HEK293 (cell line): ENCODE measurements around the gene ZNF23.

Experiments used
- CTCF ChIA-PET: fragments of 350-600 bp; formaldehyde crosslinking; extraction: SDS; loops from one replicate; lab custom pipeline; 2021; ENCODE audit warnings: antibody characterized with exemption; lab: Yijun Ruan, JAX
- POLR2A ChIA-PET: fragments of 300-600 bp; formaldehyde crosslinking; extraction: SDS; loops from one replicate; lab custom pipeline; 2020; ENCODE audit warnings: antibody characterized with exemption, inconsistent platforms; lab: Yijun Ruan, JAX
- H3K27ac ChIP-seq: fragments of 200-500 bp; sonication (Bioruptor generic); 2 replicates; pipeline ENCODE4 v1.5.1; 2014; ENCODE audit warnings: low read depth, low read length, control low read depth, inconsistent platforms; ENCODE audit errors: extremely low read depth
- H3K36me3 ChIP-seq, 2 experiments: fragments of 200-500 bp in 1 of 2; sonication (Bioruptor generic) in 1 of 2; 1 replicate in 1 of 2; 2 replicates in 1 of 2; pipeline ENCODE4 v1.5.1; 2014 to 2017; ENCODE audit warnings: inconsistent platforms in 2 of 2, low read length in 2 of 2; ENCODE audit not compliant: control insufficient read depth in 2 of 2, insufficient read depth in 1 of 2
- H3K4me1 ChIP-seq: fragments of 200-500 bp; sonication (Bioruptor generic); 2 replicates; pipeline ENCODE4 v1.5.1; 2014; ENCODE audit warnings: mild to moderate bottlenecking, low read length, inconsistent platforms; ENCODE audit not compliant: control insufficient read depth, insufficient read depth
- H3K4me3 ChIP-seq: 2 replicates; pipeline ENCODE4 v1.5.1; 2011; ENCODE audit warnings: low read depth, mild to moderate bottlenecking, control low read depth, low read length, moderate library complexity
- H3K9me3 ChIP-seq: fragments of 200-500 bp; sonication (Bioruptor generic); 2 replicates; pipeline ENCODE4 v1.5.1; 2014; ENCODE audit warnings: low read depth, low read length, inconsistent platforms; ENCODE audit not compliant: control insufficient read depth, insufficient read depth
- MYNN ChIP-seq: fragments of 450-650 bp; formaldehyde crosslinking; IDR thresholded peaks from 2 replicates; pipeline ENCODE4 v1.5.1; 2016; ENCODE audit warnings: missing biosample characterization, missing genetic modification characterization, borderline replicate concordance
- MZF1 ChIP-seq: fragments of 450-650 bp; formaldehyde crosslinking; IDR thresholded peaks from 2 replicates; pipeline ENCODE4 v1.5.1; 2017; ENCODE audit warnings: missing biosample characterization, missing genetic modification characterization, borderline replicate concordance
- OVOL3 ChIP-seq: fragments of 450-650 bp; formaldehyde crosslinking; IDR thresholded peaks from 2 replicates; pipeline ENCODE4 v1.5.1; 2016; ENCODE audit warnings: missing biosample characterization, missing genetic modification characterization
- PBX3 ChIP-seq: sonication (generic); formaldehyde crosslinking; IDR thresholded peaks from 2 replicates; pipeline ENCODE4 v1.8.1; 2022; ENCODE audit warnings: mild to moderate bottlenecking, moderate library complexity, missing genetic modification reagents
- PRDM10 ChIP-seq: fragments of 450-650 bp; formaldehyde crosslinking; IDR thresholded peaks from 2 replicates; pipeline ENCODE4 v1.5.1; 2016; ENCODE audit warnings: missing biosample characterization, missing genetic modification characterization
- TRIM28 ChIP-seq: IDR thresholded peaks from 2 replicates; pipeline ENCODE4 v1.6.1; 2011; ENCODE audit warnings: low read length, control low read depth, borderline replicate concordance
- WT1 ChIP-seq: fragments of 450-650 bp; formaldehyde crosslinking; IDR thresholded peaks from 2 replicates; pipeline ENCODE4 v1.5.1; 2016; ENCODE audit warnings: missing biosample characterization, missing genetic modification characterization
- YY1 ChIP-seq: fragments of 450-650 bp; formaldehyde crosslinking; IDR thresholded peaks from 2 replicates; pipeline ENCODE4 v1.5.1; 2018; ENCODE audit warnings: missing biosample characterization, missing genetic modification characterization
- YY2 ChIP-seq: fragments of 450-650 bp; formaldehyde crosslinking; IDR thresholded peaks from 2 replicates; pipeline ENCODE4 v1.5.1; 2016; ENCODE audit warnings: missing biosample characterization, missing genetic modification characterization
- ZBTB20 ChIP-seq: fragments of 450-650 bp; formaldehyde crosslinking; IDR thresholded peaks from 2 replicates; pipeline ENCODE4 v1.5.1; 2016; ENCODE audit warnings: missing biosample characterization, missing genetic modification characterization
- ZFP69B ChIP-seq: fragments of 450-650 bp; formaldehyde crosslinking; IDR thresholded peaks from 2 replicates; pipeline ENCODE4 v1.5.1; 2016; ENCODE audit warnings: missing biosample characterization, missing genetic modification characterization
- ZNF112 ChIP-seq: fragments of 450-650 bp; formaldehyde crosslinking; IDR thresholded peaks from 2 replicates; pipeline ENCODE4 v1.5.0; 2017; ENCODE audit warnings: missing biosample characterization, missing genetic modification characterization
- ZNF148 ChIP-seq: fragments of 450-650 bp; formaldehyde crosslinking; IDR thresholded peaks from 2 replicates; pipeline ENCODE4 v1.5.0; 2017; ENCODE audit warnings: missing biosample characterization, missing genetic modification characterization, borderline replicate concordance
- ZNF184 ChIP-seq: fragments of 450-650 bp; IDR thresholded peaks from 2 replicates; pipeline ENCODE4 v1.5.1; 2018; ENCODE audit warnings: missing biosample characterization, mild to moderate bottlenecking, missing genetic modification characterization
- ZNF26 ChIP-seq: fragments of 450-650 bp; formaldehyde crosslinking; IDR thresholded peaks from 2 replicates; pipeline ENCODE4 v1.5.1; 2016; ENCODE audit warnings: missing biosample characterization, missing genetic modification characterization
- ZNF426 ChIP-seq: fragments of 450-650 bp; formaldehyde crosslinking; IDR thresholded peaks from 2 replicates; pipeline ENCODE4 v1.5.1; 2017; ENCODE audit warnings: missing biosample characterization, missing genetic modification characterization, mild to moderate bottlenecking, inconsistent platforms, moderate library complexity
- ZNF521 ChIP-seq: fragments of 450-650 bp; formaldehyde crosslinking; IDR thresholded peaks from 2 replicates; pipeline ENCODE4 v1.5.1; 2017; ENCODE audit warnings: missing biosample characterization, mild to moderate bottlenecking, missing genetic modification characterization
- ZNF529 ChIP-seq: fragments of 450-650 bp; formaldehyde crosslinking; IDR thresholded peaks from 2 replicates; pipeline ENCODE4 v1.5.1; 2017; ENCODE audit warnings: missing genetic modification characterization, missing biosample characterization; ENCODE audit not compliant: insufficient replicate concordance
- ZNF571 ChIP-seq: fragments of 450-650 bp; formaldehyde crosslinking; IDR thresholded peaks from 2 replicates; pipeline ENCODE4 v1.5.0; 2017; ENCODE audit warnings: missing biosample characterization, missing genetic modification characterization
- ZNF629 ChIP-seq: fragments of 450-650 bp; formaldehyde crosslinking; IDR thresholded peaks from 2 replicates; pipeline ENCODE4 v1.5.1; 2017; ENCODE audit warnings: missing biosample characterization, missing genetic modification characterization
- ZNF645 ChIP-seq: fragments of 450-650 bp; formaldehyde crosslinking; IDR thresholded peaks from 2 replicates; pipeline ENCODE4; 2016; ENCODE audit warnings: missing biosample characterization, missing genetic modification characterization
- ZNF776 ChIP-seq: fragments of 450-650 bp; formaldehyde crosslinking; IDR thresholded peaks from 2 replicates; pipeline ENCODE4 v1.5.0; 2017; ENCODE audit warnings: missing biosample characterization, missing genetic modification characterization, borderline replicate concordance
- ZSCAN18 ChIP-seq: fragments of 450-650 bp; formaldehyde crosslinking; IDR thresholded peaks from 2 replicates; pipeline ENCODE4 v1.5.1; 2016; ENCODE audit warnings: missing biosample characterization, missing genetic modification characterization
- ZSCAN30 ChIP-seq: fragments of 450-650 bp; IDR thresholded peaks from 2 replicates; pipeline ENCODE4 v1.5.1; 2018; ENCODE audit warnings: missing biosample characterization, mild to moderate bottlenecking, missing genetic modification characterization, moderate library complexity

ZNF23 gene

GRCh38 chr16:71484006-71484893 lies 22.2 kb upstream of the ZNF23 start (continued):
- TF ChIP-seq PRDM10 (tag by site-specific recombination) (peak; percentile 77), YY2 (tag by site-specific recombination) (peak; percentile 71), PBX3 (CRISPR knock-in tag) (peak; percentile 48; the same call in 1 of the 2 replicates), ZNF529 (tag by site-specific recombination) (no peak), ZSCAN30 (tag by site-specific recombination) (no peak), YY1 (tag by site-specific recombination) (0 out of 2 replicates have a peak, but pooled peaks have one; percentile 15), TRIM28 (peak; percentile 31; the same call in 1 of the 2 replicates)

GRCh38 chr16:71482569-71482968 lies 20.5 kb upstream of the ZNF23 start:
- CTCF ChIA-PET: interaction anchor here (2.3 kb wide), 1 partner anchor 56 kb away, joined by 12 read pairs; no protein-coding TSS in a partner anchor
- TF ChIP-seq ZNF571 (tag by site-specific recombination) (no peak), ZNF26 (tag by site-specific recombination) (no peak), ZNF521 (tag by site-specific recombination) (no peak), MYNN (tag by site-specific recombination) (no peak), ZNF148 (tag by site-specific recombination) (no peak), ZBTB20 (tag by site-specific recombination) (no peak), ZSCAN18 (tag by site-specific recombination) (no peak), ZNF645 (tag by site-specific recombination) (no peak), ZNF184 (tag by site-specific recombination) (no peak), ZNF112 (tag by site-specific recombination) (no peak), WT1 (tag by site-specific recombination) (no peak), ZFP69B (tag by site-specific recombination) (no peak), OVOL3 (no peak), ZNF426 (no peak), ZNF776 (tag by site-specific recombination) (no peak), MZF1 (tag by site-specific recombination) (no peak), ZNF629 (no peak)

More at GRCh38 chr16:71482569-71482968, 20.5 kb upstream of the ZNF23 start:
- no peak overlapping the region for H3K4me3 ChIP-seq
- POLR2A ChIA-PET: no interaction called here
- H3K4me1 ChIP-seq: no peaks in the 10 kb centered on the region
- H3K27ac ChIP-seq: no peak overlapping the region
- no peaks in the 10 kb centered on the region for H3K9me3 ChIP-seq
- peaks cover 0 to 13% of the 10 kb centered on the region in 2 experiments; a peak in 1 of 3 replicates for H3K36me3 ChIP-seq
